PC-3 (cell line): ENCODE measurements around the gene ZNF534. TPM values are rescaled to one million over a fixed set of nuclear protein-coding genes. Genes with fewer than 3 reads are reported as not detected.
"Not testable (repeated sequence)": the region's sequence is repeated elsewhere in the genome, so short reads cannot be mapped to it uniquely, and the experiment has no call there.

Experiments used
- ATAC-seq: fragments of 200-7000 bp; cut with Tn5 transposase; 2 replicates; pipeline ENCODE4 v1.9.1; 2020; ENCODE audit warnings: mild to moderate bottlenecking, moderate library complexity
- BruUV-seq: library from RNA; stranded (reverse); fragments of 400-500 nt; replicated peaks from 2 replicates; lab custom pipeline; 2021; lab: Mats Ljungman, UMichigan
- CTCF ChIA-PET: fragments of 300-600 bp; sonication (Branson Sonifier 250); formaldehyde crosslinking; loops from one replicate; lab custom pipeline; 2022; ENCODE audit warnings: antibody characterized with exemption; lab: Charles Lee
- POLR2A ChIA-PET: fragments of 300-600 bp; sonication (Branson Sonifier 250); formaldehyde crosslinking; loops from one replicate; lab custom pipeline; 2022; ENCODE audit warnings: antibody characterized with exemption; ENCODE audit not compliant: unreplicated experiment; lab: Charles Lee
- DNase-seq: peaks from one replicate; pipeline ENCODE4 v3.0.0-alpha.2; 2015
- H2AFZ ChIP-seq: fragments of 300-600 bp; sonication (generic); 2 replicates; pipeline ENCODE4 v1.6.0; 2016; ENCODE audit warnings: antibody characterized with exemption, low read length
- H3F3A ChIP-seq: fragments of 300-600 bp; sonication (generic); one replicate; pipeline ENCODE4 v1.6.0; 2017; ENCODE audit warnings: antibody characterized with exemption, low read length, control low read depth, mild to moderate bottlenecking; ENCODE audit not compliant: unreplicated experiment
- H3K27ac ChIP-seq: fragments of 300-600 bp; sonication (generic); 2 replicates; pipeline ENCODE4 v1.5.1; 2016; ENCODE audit warnings: mild to moderate bottlenecking, low read length
- H3K27me3 ChIP-seq: fragments of 300-600 bp; sonication (generic); 2 replicates; pipeline ENCODE4 v1.6.1; 2016; ENCODE audit warnings: low read length, mixed read lengths
- H3K36me3 ChIP-seq: fragments of 300-600 bp; sonication (generic); 2 replicates; pipeline ENCODE4 v1.6.1; 2016; ENCODE audit warnings: low read depth, mixed run types, low read length, mixed read lengths
- H3K4me1 ChIP-seq: fragments of 300-600 bp; sonication (generic); 2 replicates; pipeline ENCODE4 v1.5.1; 2016; ENCODE audit warnings: low read length; ENCODE audit not compliant: insufficient read depth
- H3K4me2 ChIP-seq: fragments of 300-600 bp; sonication (generic); 2 replicates; pipeline ENCODE4 v1.6.0; 2016; ENCODE audit warnings: low read length
- H3K4me3 ChIP-seq: fragments of 300-600 bp; sonication (generic); 2 replicates; pipeline ENCODE4 v1.5.1; 2016; ENCODE audit warnings: mild to moderate bottlenecking, low read length, mixed read lengths
- H3K79me2 ChIP-seq: fragments of 300-600 bp; sonication (generic); 2 replicates; pipeline ENCODE4 v1.6.1; 2017; ENCODE audit warnings: low read length, mixed read lengths
- H3K9ac ChIP-seq: fragments of 300-600 bp; sonication (generic); 2 replicates; pipeline ENCODE4 v1.6.0; 2016; ENCODE audit warnings: mild to moderate bottlenecking, low read length
- H3K9me2 ChIP-seq: fragments of 300-600 bp; sonication (generic); replicated peaks from 2 replicates; pipeline ENCODE4 v1.6.1; 2016; ENCODE audit warnings: mixed run types, low read length, mixed read lengths
- H3K9me3 ChIP-seq: fragments of 300-600 bp; sonication (generic); 2 replicates; pipeline ENCODE4 v1.6.1; 2016; ENCODE audit warnings: low read length, mixed read lengths
- H4K20me1 ChIP-seq: fragments of 300-600 bp; sonication (generic); 2 replicates; pipeline ENCODE4 v1.6.1; 2016; ENCODE audit warnings: low read length, mixed read lengths
- CTCF ChIP-seq: fragments of 300-600 bp; sonication (generic); conservative IDR thresholded peaks from 2 replicates; pipeline ENCODE4 v1.5.1; 2017; ENCODE audit warnings: antibody characterized with exemption, low read depth, mild to moderate bottlenecking, low read length
- EZH2 ChIP-seq: fragments of 300-600 bp; sonication (generic); IDR thresholded peaks from one replicate; pipeline ENCODE4 v1.6.1; 2017; ENCODE audit warnings: antibody characterized with exemption, mild to moderate bottlenecking, low read length; ENCODE audit not compliant: unreplicated experiment
- EZH2phosphoT487 ChIP-seq: fragments of 300-600 bp; sonication (generic); IDR thresholded peaks from 2 replicates; pipeline ENCODE4 v1.6.1; 2018; ENCODE audit warnings: mild to moderate bottlenecking, antibody characterized with exemption, low read length, borderline replicate concordance
- intact Hi-C: fragments of 100-400 bp; cut with micrococcal nuclease; formaldehyde crosslinking; loops from 2 replicates; pipeline ENCODE4 v1.9.0; 2023
- total RNA-seq: library from RNA; depleted of rRNA; stranded (reverse); fragments of >200 nt; gene quantifications from 2 replicates; pipeline ENCODE4 v1.2.3, GENCODE V29; 2014

Gene ZNF534
- total RNA-seq, 1 experiment from 2014 or later: not detected

GRCh38 chr19:52485561-52486240 lies 56.8 kb downstream of the ZNF534 start:
- H3K27ac ChIP-seq, H3K27me3 ChIP-seq, H3K36me3 ChIP-seq, POLR2A ChIA-PET, H4K20me1 ChIP-seq, H3K9ac ChIP-seq, DNase-seq, BruUV-seq, H3K79me2 ChIP-seq, H3K4me3 ChIP-seq, ATAC-seq, H3F3A ChIP-seq, CTCF ChIA-PET, H3K4me2 ChIP-seq, H3K9me2 ChIP-seq, intact Hi-C loops, H2AFZ ChIP-seq, H3K4me1 ChIP-seq: not testable (repeated sequence)
- H3K9me3 ChIP-seq: peaks cover 37% of the 10 kb centered on the region

- no peaks in the 10 kb centered on the region for H3K27me3 ChIP-seq
- no peak overlapping the region for H3K9ac ChIP-seq
- no peaks in the 10 kb centered on the region for H3K9me2 ChIP-seq
- no peak overlapping the region for H3K4me2 ChIP-seq
- no peaks in the 10 kb centered on the region for H3K36me3 ChIP-seq
- ChIA-PET POLR2A (no interaction called here), CTCF (no interaction called here)
- H3K79me2 ChIP-seq: no peaks in the 10 kb centered on the region
- H3K27ac ChIP-seq: no peak overlapping the region
- H2AFZ ChIP-seq: no peak overlapping the region
- DNase-seq: no peak
- no peak overlapping the region for H3K4me3 ChIP-seq
- peaks cover 14% of the 10 kb centered on the region; the same call in 1 of the 2 replicates for H3K9me3 ChIP-seq
- no peak for TF ChIP-seq EZH2phosphoT487
- TF ChIP-seq CTCF: no peak
- no peak for TF ChIP-seq EZH2
- no peaks in the 10 kb centered on the region for H3K4me1 ChIP-seq
- no peaks in the 10 kb centered on the region for H4K20me1 ChIP-seq
- intact Hi-C loops: no loop called here
- H3F3A ChIP-seq: no peaks in the 10 kb centered on the region
- no TSS peak for BruUV-seq
- no peak for ATAC-seq
Observed at GRCh38 chr19:52492201-52492993, 63.4 kb downstream of the ZNF534 start.

DNA sequence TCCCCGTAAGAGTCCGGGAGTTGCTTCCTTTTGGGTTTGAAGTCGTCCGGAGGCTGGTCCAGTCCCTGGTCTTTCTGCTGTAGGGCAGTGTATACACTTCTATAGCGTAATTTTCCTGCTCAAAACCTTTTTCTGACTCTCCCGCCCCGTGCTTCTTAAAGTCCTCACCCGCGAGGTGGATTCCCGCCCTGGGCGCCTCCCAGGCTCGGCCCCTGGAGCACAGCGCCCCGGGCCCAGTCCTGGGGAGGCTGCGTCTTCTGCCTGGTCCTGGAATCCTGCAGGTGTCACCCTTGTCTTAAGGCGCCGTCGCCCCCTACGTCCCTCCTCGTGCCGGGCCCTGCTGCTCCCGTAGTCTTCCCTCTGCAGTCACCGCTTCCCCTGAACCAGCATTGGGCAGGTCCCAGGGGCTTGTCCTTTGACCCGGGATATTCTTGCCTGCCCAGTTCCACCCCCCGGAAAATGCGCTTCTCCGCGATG lies 64.1 kb downstream of the ZNF534 start:
- H3K4me1 ChIP-seq: no peaks in the 10 kb centered on the region
- H3K4me3 ChIP-seq: no peak overlapping the region
- no TSS peak for BruUV-seq
- H3K27me3 ChIP-seq: no peaks in the 10 kb centered on the region
- H3K9me3 ChIP-seq: peaks cover 20% of the 10 kb centered on the region; the same call in 1 of the 2 replicates
- no peak overlapping the region for H3K9ac ChIP-seq
- no peak overlapping the region for H3K27ac ChIP-seq
- H3K36me3 ChIP-seq: no peaks in the 10 kb centered on the region
- H2AFZ ChIP-seq: no peak overlapping the region
- no peaks in the 10 kb centered on the region for H3K9me2 ChIP-seq
- POLR2A ChIA-PET: no interaction called here
- no peaks in the 10 kb centered on the region for H4K20me1 ChIP-seq
- H3F3A ChIP-seq: no peaks in the 10 kb centered on the region
- no peaks in the 10 kb centered on the region for H3K79me2 ChIP-seq
- DNase-seq (no peak), ATAC-seq (no peak)
- no peak for TF ChIP-seq EZH2
- no peak for TF ChIP-seq CTCF
- TF ChIP-seq EZH2phosphoT487: no peak
- CTCF ChIA-PET: no interaction called here
- intact Hi-C loops: no loop called here
- H3K4me2 ChIP-seq: no peak overlapping the region
